Mesenteric fat pad (tissue), 1 donor: ENCODE measurements around the gene KRTAP10-5. TPM values are rescaled to one million over a fixed set of nuclear protein-coding genes. Genes with fewer than 3 reads are reported as not detected.
"Not testable (repeated sequence)": the region's sequence is repeated elsewhere in the genome, so short reads cannot be mapped to it uniquely, and the experiment has no call there.

Source experiments
- DNase-seq: peaks from one replicate; pipeline ENCODE4 v3.0.0-alpha.2; 2020; ENCODE audit warnings: low spot score
- total RNA-seq: library from RNA; stranded (reverse); fragmentation: NEBNext Ultra II Directional; extraction: Animal tissue kit (Norgen Biotek cat#: 25700); gene quantifications from one replicate; pipeline ENCODE4 v1.2.1, GENCODE V29; 2021
- donor health status: DM: yes; HTN: yes; CAD: no.

The KRTAP10-5 gene
- total RNA-seq, 1 donor from 2014 or later: not detected

DNA sequence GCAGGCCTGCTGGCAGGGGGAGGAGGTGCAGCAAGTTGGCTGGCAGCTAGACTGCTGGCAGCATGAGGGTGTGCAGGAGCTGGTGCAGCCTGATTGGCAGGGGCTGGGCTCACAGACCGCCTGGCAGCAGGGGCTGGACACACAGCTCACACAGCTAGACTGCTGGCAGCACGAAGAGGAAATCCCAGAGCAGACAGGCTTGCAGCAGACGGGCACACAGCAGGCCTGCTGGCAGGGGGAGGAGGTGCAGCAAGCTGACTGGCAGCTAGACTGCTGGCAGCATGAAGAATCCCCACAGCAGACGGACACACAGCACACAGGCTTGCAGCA lies 11.4 kb upstream of the KRTAP10-5 start:
- not testable (repeated sequence) for DNase-seq

DNA sequence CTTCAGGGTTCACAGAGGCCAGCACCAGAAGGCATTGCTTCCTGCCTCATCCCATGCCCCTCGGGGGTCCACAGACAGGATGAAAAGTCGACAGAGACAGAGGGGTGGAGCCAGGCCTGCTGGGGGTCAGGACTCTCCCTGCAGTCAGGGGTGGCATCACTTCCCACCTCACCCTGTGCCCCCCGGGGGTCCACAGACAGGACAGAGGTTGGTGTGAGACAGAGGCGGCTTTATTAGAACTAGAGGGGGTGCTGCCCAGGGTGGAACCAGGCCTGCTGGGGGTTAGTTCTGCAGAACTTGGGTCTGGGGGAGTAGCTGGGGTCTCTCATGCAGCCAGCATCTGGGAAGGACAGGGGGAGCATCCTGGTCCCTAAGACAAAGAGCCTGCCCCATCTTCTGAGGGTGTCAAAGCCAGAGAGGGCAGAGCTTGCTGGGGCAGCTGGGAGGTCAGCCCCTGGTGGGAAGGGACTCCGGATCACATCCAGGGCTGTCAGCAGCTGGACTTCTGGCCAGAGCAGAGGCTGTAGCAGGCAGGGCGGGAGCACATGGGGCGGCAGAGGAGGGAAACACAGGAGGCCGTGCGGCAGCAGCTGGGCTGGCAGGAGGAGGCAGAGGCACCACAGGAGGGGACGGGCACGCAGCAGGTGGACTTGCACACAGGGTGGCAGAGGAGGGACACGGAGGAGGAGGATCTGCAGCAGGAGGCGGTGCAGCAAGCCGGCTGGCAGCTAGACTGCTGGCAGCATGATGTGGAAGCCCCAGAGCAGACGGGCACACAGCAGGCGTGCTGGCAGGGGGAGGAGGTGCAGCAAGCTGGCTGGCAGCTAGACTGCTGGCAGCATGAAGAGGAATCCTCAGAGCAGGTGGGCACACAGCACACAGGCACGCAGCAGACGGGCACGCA lies 10.7 kb upstream of the KRTAP10-5 start:
- not testable (repeated sequence) for DNase-seq

- DNase-seq: no peak
Measured at GRCh38 chr21:44590311-44590721, 9.9 kb upstream of the KRTAP10-5 start.

GRCh38 chr21:44589586-44590305 lies 9.3 kb upstream of the KRTAP10-5 start:
- DNase-seq: no peak

GRCh38 chr21:44589094-44589493 lies 8.7 kb upstream of the KRTAP10-5 start:
- no peak for DNase-seq

- DNase-seq: no peak
Measured at GRCh38 chr21:44585892-44586291, 5.5 kb upstream of the KRTAP10-5 start.

DNA sequence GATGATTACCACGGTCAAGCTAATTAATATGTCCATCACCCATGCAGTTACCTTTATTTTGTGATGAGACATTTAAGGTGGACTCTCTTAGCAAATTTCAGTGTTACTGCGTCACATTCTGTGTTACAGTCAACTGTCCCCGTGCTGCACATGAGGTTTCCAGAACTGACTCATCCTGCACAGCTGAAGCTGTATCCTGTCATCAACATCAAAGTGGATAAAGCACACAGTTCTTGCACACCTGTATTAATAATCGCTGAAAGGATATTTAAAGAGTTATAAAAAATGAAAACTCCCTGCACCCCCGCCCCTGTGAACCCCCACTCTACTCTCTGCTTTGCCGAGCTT lies 3.4 kb upstream of the KRTAP10-5 start:
- no peak for DNase-seq

DNA sequence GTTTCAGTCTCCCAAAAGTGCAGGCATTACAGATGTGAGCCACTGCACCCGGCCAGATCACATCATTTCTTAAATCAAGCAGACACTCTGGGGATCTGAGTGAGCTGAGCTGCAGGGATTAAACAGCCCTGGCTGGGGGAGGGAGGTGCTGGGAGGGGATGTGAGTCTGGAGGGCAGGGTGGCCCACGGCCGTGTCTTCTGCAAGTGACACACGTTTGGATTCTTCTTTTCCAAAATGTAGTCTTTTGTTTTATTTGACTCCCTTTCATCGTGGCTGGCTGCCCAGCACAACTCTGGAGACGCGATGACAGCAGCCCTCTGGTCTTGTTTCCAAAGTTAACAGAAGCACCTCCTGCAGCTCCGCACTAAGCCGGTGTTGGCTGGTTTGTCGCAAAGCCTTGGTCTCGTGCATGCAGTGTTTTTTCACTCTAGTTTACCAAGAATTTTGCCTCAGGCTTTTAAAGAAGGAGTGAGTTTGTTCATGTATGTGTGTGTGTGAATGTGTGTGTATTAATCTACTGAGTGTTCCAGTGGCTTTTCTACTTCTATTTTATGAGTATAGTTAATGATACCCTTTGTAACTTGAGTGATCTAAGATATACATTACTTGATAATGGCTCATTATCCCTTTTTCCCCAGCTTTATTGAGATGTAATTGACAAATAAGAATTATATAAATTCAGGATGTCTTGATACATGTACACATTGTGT lies 2.8 kb upstream of the KRTAP10-5 start:
- no peak for DNase-seq

DNA sequence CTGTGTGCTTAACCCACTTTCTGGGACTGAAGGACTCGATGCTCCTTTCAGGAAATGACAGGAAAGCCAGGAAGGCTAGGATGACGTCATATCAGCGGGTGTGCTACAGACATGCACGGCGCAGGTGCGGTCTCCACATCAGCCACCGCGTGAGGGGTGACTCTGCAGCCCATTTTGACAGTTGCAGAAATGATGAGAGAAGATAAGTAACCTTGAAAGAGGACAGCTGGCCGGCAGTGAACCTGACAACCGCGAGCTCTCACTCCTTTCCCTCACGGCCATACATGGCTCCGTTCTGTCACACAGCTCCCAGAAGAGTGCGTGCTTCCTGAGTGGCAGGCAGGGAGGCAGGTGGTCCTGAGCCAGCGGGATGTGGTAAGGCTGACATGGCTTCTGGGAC lies 1.7 kb upstream of the KRTAP10-5 start:
- no peak for DNase-seq

DNA sequence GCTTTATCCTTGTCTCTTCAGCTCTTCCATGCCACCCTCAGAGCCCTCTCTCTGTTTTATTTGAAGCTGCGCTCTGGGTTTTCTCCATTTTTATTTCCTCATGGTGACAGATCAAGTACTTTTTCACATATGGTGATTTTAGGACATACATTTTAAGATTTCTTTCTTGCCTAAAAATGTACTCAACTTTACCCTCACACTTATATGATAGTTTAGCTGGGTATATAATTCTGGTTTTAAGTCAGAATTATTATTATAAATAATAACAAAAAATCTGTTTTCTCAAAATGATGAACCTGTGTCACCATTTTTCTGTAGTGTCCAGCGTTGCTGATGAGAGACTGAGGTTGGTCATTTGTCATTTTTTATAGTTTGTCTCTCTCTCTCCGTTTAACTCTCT lies 754 bp upstream of the KRTAP10-5 start:
- DNase-seq: no peak

DNA sequence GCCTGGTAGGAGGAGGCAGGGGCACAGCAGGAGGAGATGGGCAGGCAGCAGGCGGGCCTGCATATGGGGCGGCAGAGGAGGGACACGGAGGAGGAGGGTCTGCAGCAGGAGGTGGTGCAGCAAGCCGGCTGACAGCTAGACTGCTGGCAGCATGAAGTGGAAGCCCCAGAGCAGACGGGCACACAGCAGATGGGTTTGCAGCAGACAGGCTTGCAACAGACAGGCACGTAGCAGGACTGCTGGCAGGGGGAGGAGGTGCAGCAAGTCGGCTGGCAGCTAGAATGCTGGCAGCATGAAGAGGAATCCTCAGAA lies 615 bp downstream of the KRTAP10-5 start:
- DNase-seq: no peak

DNA sequence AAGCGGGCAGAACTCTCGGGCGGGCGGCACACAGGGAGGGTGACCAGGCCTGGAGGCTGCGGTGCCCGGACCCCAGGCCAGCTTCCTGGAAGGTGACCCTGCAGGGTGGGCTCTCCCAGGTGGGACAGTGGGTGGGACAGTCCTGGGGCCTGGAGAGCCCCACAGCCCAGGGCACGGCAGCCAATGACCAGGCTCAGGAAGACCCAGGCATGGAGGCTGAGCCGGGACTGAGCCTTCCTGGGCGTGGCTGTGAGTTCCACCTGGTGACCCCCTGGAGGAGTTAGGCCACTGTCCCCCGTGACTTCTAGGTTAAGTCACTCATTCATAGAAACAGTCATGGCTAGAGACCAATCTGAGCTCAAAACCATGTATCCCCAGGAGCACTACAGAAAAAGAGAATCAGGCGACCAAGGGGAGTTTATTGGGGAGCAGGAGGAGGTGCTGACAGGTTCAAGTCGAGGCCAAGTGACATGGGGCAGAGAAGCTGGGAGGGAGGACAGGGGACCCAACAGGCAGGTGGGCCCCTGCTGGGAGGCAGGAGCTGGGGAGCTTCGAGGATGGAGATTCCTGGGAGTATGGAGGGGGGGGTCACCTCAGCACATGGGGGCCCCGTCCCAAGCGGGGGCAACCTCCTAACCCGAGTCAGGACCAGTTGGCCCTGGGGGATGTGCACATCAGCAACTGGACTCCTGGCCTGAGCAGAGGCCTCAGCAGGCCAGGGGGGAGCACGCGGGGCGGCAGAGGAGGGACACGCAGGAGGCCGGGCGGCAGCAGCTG lies 1.2 kb downstream of the KRTAP10-5 start:
- DNase-seq: no peak

GRCh38 chr21:44578371-44579055 lies 1.9 kb downstream of the KRTAP10-5 start:
- no peak for DNase-seq

- no peak for DNase-seq
Measured at GRCh38 chr21:44576025-44576420, 4.4 kb downstream of the KRTAP10-5 start.

GRCh38 chr21:44575307-44576024 lies 4.9 kb downstream of the KRTAP10-5 start:
- DNase-seq: no peak

- DNase-seq: no peak
Measured at GRCh38 chr21:44574457-44575306, 5.7 kb downstream of the KRTAP10-5 start.

DNA sequence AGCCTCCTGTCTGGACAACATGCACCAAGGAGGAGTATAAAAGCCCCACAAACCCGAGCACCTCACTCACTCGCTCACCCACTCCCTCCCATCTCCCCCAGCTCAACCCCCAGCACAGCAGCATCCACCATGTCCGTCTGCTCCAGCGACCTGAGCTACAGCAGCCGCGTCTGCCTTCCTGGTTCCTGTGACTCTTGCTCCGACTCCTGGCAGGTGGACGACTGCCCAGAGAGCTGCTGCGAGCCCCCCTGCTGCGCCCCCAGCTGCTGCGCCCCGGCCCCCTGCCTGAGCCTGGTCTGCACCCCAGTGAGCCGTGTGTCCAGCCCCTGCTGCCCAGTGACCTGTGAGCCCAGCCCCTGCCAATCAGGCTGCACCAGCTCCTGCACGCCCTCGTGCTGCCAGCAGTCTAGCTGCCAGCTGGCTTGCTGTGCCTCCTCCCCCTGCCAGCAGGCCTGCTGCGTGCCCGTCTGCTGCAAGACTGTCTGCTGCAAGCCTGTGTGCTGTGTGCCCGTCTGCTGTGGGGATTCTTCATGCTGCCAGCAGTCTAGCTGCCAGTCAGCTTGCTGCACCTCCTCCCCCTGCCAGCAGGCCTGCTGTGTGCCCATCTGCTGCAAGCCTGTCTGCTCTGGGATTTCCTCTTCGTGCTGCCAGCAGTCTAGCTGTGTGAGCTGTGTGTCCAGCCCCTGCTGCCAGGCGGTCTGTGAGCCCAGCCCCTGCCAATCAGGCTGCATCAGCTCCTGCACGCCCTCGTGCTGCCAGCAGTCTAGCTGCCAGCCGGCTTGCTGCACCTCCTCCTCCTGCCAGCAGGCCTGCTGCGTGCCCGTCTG lies 6.6 kb downstream of the KRTAP10-5 start, which contains the start of gene KRTAP10-4:
TSS of gene KRTAP10-4 (plus strand) at position 100 of the 827 bp plus-strand sequence. CDS start at position 130, 30 bp downstream.
- not testable (repeated sequence) for DNase-seq

DNA sequence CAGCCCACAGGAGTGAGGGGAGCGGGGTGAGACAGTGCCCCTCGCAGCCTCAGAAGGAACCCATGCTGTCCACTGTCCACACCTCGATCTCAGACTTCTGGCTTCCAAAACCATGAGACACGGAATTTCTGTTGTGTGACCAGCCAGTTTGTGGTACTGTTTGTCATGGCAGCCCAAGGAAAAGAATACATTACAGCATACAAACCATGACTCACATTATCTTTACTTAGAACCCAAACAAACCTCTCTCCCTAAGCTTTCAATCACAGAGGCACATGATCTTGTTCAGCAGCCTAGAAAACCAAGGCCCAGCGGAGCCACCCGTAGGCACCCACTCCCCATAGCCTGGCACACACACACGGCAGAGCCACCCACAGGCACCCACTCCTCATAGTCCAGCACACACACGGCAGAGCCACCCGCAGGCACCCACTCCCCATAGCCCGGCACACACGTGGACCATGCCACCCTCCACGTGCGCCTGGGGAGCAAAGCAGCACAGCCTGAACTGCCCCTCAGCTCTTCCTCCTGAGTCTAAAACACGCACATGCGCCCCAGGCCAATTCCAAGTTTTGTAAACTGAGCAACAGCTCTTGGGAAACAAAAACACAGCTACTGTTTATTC lies 7.3 kb downstream of the KRTAP10-5 start:
- no peak for DNase-seq
